CD4-positive, alpha-beta T cell treated with Interleukin-15 for 1 hour (primary cell): ENCODE results near the gene PRSS12.

Experiments
- DNase-seq: peaks from one replicate; pipeline ENCODE4 v3.0.0-alpha.2; 2020

The PRSS12 gene

GRCh38 chr4:118354913-118355312, 2.1 kb upstream of the PRSS12 start:
- DNase-seq = no peak

GRCh38 chr4:118353534-118354030, 779 bp upstream of the PRSS12 start:
- DNase-seq = no peak

- no peak for DNase-seq
Observed at GRCh38 chr4:118351851-118352827, 664 bp downstream of the PRSS12 start.

DNA sequence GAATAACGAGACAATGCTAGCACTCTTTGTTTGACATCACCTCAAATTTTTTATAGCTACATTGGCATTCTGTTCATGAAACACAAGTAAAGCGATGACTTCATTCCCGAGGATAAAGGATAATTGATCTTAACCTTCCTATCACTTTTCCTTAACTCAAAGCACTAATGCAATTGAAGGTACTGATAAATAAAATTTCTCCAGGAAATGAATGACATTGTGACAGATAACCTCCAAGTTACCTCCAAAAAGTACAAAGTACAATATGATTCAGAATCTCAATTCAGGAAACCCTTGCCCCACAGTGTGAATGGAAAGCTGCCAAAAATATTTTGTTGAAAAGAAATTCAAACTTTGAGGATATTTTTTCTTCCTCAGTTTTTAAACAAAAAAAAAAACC, 1.8 kb downstream of the PRSS12 start:
- no peak for DNase-seq

- DNase-seq = no peak
Observed at GRCh38 chr4:118348886-118349285, 3.9 kb downstream of the PRSS12 start.

DNA sequence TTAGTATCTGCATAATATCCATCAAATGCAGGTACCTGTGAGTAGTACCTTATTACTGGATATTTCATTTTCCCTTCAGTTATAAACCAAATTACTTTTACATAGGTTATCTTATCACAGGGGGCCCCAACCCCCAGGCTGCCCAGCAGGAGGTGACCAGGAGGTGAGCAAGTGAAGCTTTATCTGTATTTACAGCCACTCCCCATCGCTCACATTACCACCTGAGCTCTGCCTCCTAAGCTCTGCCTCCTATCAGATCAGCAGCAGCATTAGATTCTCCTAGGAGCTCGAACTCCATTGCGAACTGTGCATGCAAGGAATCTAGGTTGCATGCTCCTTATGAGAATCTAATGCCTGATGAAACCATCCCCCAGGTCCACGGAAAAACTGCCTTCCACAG, 6.3 kb downstream of the PRSS12 start:
- DNase-seq = no peak

DNA sequence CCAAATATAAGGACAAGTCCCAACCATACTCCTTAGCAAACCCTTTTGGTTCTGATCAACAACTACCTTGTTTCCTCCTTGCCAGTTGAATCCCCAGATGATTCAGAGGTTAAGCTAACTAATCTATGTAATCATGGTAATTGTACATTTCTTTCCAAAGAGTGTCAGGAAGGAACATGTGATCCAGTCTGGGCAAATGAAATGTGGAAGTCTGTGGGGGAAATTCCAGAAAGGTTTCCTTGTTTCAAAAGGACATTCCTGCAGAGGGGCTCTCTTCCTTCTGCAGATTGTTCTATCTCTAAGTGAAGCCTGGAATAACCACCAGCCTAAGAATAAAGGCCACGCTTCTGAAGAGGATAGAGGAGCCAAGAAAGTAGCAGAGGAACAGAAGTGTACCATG, 7.0 kb downstream of the PRSS12 start:
- DNase-seq = no peak

GRCh38 chr4:118344801-118345200, 8.0 kb downstream of the PRSS12 start:
- DNase-seq = no peak

GRCh38 chr4:118343501-118343900, 9.3 kb downstream of the PRSS12 start:
- DNase-seq = no peak

GRCh38 chr4:118340109-118340508, 12.7 kb downstream of the PRSS12 start:
- DNase-seq = no peak

DNA sequence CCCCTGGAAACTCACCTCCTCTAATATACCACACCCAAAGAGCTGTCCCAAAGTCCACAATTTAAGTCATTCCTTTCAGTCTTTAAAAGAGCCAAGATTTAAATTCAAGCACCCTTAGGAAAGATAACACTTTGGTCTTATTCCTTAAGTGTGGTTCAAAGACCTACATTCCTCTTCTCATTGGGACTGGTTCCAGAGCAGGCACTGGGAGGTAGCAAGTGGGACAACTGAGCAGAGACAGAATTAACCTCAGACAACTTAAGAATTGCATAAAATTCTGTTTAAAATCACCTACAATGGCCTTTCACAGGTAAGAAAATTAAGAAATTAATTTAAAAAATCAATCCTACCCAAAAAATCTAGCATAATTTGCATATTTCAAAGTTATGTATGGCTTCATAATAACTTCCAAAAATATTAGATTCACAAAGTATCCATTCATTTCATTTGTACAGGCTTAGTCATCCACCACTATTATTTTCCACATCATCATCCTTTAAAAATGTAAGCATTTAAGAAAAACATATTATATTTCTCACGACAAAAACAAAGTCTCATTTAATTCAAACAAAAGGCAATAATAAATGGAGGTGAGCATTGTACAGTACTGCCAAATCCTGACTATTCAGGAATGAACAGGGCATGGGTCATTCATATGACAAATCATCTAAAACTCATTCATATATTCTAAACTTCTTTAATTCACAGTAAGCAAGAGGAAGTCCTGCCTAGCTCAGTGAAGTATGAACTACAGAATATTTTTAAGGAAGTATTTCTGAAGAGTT, 13.6 kb downstream of the PRSS12 start:
- no peak for DNase-seq

GRCh38 chr4:118338518-118338917, 14.3 kb downstream of the PRSS12 start:
- DNase-seq = no peak

GRCh38 chr4:118337954-118338353, 14.8 kb downstream of the PRSS12 start:
- DNase-seq = no peak

DNA sequence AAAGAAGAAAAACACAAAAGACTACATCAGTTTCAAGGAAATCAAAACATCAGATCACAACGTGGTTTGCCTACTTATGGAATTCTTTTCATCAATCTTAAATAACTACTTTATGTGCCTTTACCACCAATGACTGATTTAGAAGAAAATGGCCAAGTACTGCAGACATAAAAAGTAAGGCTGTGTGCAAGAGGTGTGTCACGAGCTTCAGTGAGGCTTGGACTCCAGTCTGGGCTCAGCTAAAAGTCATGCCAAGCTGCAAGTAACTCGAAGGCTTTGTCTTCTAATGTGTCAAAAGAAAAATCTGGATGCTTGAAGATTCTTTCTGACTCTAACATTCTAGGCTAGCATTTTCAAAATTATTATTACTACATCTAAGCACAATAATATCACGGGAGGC, 17.0 kb downstream of the PRSS12 start:
- DNase-seq = no peak

DNA sequence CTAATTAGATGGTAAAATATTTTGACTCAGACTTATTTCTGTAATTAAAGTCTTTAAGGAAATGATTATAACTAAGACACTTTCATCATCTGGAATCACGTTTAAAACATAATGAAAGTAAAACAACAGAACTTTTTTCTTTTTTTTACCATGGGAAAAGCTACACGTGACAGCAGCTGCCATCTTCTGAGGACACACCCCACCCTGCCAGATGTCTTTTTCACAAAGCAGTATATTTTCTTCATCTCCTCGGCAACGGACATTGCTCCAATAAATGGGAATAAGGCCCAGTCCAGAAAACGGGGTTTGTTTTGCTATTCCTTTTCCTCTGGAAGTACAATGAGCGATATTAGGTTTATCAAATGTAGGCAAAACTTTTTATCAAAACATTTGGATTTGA, 17.5 kb downstream of the PRSS12 start:
- no peak for DNase-seq

GRCh38 chr4:118331352-118331751, 21.5 kb downstream of the PRSS12 start:
- DNase-seq = no peak

GRCh38 chr4:118329849-118330248, 23.0 kb downstream of the PRSS12 start:
- DNase-seq = no peak

DNA sequence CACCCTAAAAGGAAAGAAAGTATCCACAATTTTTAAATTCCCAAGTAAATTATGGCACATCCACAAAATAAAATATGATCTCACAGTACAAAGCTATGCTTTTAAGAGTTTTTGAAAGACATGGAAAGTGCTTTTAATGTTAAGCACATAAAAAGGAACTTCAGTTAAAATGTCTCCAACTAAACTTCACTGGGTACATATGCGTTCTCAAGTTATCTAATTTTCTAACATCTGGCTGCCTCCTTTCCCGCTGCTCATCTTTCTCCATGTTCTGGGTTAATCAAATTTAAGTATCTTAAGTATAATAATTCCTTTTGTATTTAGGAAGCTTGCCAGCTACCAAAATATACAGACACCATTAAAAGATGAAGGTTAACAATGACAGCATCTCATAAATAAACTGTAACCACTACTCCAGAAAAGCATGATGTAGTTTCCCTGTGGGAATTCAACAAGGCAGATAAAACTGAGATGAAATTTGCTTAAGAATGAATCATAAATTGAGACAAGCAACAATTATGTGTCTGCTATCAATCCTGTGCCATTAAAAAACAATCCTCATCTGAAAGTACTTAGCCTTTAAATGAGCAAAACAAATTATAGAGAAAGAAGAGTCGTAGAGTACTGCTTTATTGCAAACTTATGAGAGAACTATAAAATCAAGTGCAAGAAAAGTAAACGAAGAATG, 25.1 kb downstream of the PRSS12 start:
- no peak for DNase-seq

DNA sequence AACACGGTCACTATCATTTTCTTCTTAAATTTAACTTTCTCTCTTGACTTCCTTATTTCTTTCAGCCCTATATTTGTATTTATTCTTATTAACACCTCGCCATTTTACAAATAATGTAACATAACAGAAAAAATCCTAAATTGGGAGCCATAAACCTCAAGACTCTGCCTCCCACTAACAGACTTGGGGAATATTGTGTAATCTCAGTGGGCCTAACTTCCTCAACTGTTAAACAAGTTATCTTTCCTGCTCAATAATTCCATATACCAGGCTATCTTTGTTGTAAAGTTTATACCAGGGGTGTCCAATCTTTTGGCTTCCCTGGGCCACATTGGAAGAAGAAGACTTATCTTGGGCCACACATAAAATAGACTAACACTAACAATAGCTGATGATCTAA, 26.2 kb downstream of the PRSS12 start:
- DNase-seq = no peak

GRCh38 chr4:118325431-118325830, 27.4 kb downstream of the PRSS12 start:
- no peak for DNase-seq

DNA sequence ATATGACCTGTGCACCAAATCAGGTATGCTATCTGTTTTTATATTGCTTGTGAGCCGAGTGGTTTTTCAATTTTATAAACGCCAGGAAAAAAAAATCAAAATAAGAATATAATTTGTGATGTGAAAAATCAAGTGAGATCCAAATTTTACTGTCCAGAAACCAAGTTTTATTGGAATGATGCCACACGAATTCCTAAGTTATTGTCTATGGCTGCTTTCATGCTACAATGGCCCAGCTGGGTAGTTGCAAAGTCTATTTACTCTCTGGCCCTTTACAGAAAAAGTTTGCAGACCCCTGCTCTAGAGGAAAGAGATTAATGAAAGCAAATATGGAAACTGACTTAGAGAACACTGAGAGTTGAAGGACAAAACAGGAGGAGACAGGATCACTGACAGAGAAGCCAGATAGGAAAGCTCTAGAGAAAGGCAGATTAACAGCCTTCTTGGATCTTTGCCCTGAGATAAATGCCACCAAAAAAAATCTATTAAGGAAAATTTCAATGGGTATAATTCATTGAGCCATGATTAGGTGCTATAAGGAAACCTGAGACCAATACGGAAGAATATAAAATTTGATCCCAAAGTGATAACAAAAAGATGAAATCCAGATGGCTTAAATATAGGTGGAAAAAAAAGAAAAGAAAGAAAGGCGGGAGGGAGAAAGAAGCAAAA, 29.8 kb downstream of the PRSS12 start:
- no peak for DNase-seq

GRCh38 chr4:118318931-118319330, 33.9 kb downstream of the PRSS12 start:
- DNase-seq = no peak

- no peak for DNase-seq
Observed at GRCh38 chr4:118317691-118318090, 35.1 kb downstream of the PRSS12 start.
